ENCODE measurements around the gene HRAS. TPM values are rescaled to one million over a fixed set of nuclear protein-coding genes. Genes with fewer than 3 reads are reported as not detected.
"Not testable (repeated sequence)": the region's sequence is repeated elsewhere in the genome, so short reads cannot be mapped to it uniquely, and the experiment has no call there.

Gene HRAS
- polyA plus RNA-seq (2012; ENCODE audit: insufficient read depth, insufficient read length): 66.8 TPM

DNA sequence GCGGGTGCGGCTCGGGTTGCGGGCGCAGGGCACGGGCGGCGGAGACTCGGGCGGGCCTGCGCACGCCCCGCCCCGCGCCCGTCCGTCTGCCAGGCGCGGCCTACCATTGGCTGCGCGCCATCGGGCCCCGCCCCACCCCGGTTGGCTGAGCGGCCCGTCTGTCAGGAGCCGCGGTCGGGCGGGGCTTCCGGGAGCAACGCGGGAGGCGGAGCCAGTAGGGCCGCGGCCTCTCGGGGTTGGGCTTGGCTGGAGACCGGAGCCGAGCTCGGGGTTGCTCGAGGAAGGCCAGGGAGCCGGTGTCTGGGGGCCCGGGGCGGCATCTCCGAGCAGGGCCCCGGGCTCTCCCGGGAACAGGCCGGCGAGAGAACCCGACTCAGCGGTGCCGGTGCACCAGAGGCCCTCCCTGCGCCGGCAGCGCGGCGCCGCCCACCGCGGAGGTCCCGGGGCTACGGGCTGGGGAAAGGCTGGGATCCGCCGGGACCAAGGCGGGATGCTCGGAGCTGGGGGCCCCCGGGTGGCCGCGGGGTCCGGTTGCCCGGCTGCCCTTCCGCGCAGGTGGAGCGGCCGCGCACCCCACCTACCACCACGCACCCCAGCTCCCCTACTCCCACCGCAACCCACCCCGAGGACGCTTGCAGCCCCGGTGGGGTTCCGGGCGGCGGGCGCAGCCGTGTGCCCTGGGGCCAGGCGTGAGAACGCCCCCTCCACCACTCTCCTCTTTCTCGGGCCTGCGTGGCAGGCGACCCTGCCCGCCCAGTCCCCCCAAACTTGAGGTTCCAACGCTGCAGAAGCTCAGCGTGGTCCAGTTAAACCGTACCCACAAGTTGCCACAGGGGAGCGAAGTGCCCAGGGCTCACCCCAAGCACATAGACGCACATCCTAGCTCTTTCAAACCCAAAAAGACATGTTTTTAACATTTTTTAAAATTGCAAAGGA lies at the start of gene HRAS:
Gene HRAS (minus strand): TSS at position 58 of the 936 bp plus-strand sequence.
- peak; percentile 89 for DNase-seq (ENCODE audit: low read depth, low spot score)
- peak within 1 kb of the TSS; percentile 70 for H3K4me3 ChIP-seq (ENCODE audit: low read length)

DNA sequence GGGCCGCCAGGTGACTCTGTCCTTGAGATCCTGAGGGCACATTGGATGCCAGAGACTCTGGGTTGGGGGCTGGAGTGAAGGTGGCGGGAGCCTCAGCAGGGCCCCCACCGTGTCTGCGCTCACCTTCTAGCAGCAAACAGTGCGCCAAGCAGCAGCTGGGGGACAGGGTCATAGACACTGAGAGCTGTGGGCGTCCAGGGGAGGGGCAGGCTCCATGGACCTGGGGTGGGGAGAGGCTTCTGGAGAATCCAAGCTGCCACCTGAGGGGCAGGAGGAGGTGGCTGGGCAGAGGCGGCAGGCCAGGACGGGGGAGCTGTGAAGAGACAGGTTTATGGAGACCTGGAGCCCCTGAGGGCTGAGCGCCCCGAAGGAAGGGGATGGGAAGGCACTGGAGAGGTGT lies 48.9 kb upstream of the HRAS start:
- DNase-seq (ENCODE audit: low read depth, low spot score): no peak
- H3K4me3 ChIP-seq (ENCODE audit: low read length): no peak overlapping the region

DNA sequence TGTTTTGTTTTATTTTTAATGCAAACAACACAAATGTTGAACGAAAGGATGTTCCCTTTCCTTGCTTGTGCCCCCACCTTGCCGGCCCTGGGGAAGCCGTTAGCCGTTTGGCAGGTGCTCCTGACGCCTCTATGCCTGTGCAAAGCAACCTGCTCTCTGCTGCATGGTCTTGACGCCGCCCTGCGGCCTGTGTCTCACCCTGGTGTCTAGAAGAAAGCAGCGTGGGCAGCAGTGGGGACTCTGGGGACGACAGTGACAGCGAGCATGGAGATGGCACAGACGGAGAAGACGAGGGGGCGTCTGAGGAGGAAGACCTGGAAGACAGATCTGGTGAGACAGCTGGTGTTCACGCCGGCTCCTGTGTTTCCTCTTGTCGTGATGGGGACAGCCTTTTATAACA lies 46.4 kb upstream of the HRAS start:
- no peak for DNase-seq (ENCODE audit: low read depth, low spot score)
- no peak overlapping the region for H3K4me3 ChIP-seq (ENCODE audit: low read length)

DNA sequence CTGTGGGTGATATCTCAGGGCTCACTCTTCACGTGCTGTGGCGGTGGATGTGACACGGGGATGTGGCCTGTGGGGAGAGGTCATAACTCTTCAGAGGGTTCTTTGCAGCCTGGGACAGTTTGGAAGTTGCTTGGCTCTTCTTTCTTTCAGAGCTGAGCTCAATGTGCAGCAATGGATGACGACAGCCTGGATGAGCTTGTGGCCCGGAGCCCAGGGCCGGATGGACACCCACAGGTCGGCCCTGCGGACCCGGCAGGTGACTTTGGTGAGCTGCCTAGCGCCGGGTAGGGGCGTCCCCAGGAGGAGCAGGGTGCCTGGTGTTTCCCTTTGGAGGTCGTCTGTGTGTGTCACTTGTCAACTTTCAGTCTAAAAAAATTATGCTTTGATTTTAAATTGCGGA lies 46.0 kb upstream of the HRAS start:
- no peak overlapping the region for H3K4me3 ChIP-seq (ENCODE audit: low read length)
- no peak for DNase-seq (ENCODE audit: low read depth, low spot score)

DNA sequence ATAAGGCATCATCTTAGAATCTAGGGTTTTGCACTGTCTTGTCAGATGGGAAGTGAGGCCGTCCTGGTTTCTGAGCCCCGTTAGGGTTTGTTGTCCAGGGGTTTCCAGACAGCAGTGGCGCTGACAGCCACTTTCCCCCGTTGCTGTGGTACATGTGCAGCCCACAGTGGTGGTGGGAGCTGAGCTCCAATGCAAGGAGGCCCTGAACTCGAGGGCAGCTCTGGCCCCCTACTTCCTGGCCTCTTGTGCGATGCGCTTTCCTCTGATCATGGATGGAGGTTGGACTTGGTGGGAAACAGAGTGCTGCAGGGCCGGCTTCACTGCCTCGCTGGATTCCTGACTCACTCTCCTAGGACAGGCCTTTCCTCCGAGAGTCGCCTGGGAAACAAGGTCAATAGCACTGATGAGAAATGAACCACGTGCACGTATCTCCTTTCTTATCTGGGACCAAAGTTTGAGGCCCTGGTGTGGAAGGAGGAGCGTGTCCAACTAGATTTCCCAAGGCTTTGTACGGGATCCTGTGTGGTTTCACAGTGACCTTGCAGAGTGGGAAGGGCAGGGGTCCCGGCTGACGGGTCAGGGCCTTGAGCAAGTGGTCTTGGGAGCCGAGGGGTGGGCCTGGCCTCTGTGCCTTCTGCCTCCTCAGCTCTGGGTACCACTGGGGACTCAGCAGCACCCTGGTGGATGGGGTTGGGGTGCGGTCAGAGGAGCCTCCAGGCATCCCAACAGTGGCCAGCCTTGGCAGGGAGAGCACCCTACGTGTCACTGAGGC lies 44.6 kb upstream of the HRAS start:
- no peak overlapping the region for H3K4me3 ChIP-seq (ENCODE audit: low read length)

DNA sequence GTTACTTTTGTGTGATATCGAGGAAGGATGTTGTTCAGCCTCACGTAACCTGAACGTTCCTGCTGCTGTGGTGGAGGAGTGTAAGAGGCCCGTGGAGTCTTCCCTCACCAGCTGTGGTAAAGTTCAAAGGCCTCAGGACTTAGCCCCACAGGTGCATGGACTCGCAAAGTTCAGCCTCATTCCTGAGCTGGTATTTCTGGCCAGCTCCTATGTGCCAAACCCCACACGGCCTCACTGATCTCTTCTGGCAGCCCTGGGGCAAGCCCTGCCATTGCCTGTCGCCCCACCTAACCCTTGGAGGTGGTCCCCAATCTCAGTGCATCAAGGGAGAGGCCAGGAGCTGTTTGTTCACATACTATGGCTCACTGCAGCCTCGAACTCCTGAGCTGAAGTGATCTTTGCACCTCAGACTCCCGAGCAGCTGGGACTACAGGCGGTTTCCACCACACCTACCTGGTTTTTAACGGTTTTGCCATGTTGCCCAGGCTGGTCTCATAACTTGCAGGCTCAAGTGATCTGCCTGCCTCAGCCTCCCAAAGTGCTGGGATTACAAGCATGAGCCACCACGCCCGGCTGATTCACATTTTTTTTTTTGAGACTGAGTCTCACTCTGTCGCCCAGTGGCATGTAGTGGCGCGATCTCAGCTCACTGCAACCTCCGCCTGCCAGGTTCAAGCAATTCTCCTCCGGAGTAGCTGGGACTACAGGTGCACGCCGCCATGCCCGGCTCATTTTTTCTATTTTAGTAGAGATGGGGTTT lies 43.1 kb upstream of the HRAS start:
- H3K4me3 ChIP-seq (ENCODE audit: low read length): peak overlapping the region; percentile 96
- DNase-seq (ENCODE audit: low read depth, low spot score): peak; percentile 51

More for the DNA sequence above, 44.6 kb upstream of the HRAS start:
- DNase-seq (ENCODE audit: low read depth, low spot score): no peak

DNA sequence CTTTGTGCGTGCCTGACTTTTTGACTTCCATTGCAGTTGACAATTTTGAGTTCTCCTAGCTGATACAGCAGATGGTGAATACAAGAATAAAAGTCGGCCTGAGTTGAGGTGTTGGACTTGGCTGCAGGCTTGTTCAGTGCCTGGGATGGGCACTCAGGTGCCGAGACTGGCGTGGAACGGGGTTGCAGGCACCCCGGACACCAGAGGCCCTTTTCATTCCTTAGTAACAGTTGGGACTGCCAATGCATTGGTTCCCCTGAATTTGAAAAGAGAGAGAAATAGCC lies 42.2 kb upstream of the HRAS start:
- DNase-seq (ENCODE audit: low read depth, low spot score): no peak
- H3K4me3 ChIP-seq (ENCODE audit: low read length): peak overlapping the region; percentile 96

DNA sequence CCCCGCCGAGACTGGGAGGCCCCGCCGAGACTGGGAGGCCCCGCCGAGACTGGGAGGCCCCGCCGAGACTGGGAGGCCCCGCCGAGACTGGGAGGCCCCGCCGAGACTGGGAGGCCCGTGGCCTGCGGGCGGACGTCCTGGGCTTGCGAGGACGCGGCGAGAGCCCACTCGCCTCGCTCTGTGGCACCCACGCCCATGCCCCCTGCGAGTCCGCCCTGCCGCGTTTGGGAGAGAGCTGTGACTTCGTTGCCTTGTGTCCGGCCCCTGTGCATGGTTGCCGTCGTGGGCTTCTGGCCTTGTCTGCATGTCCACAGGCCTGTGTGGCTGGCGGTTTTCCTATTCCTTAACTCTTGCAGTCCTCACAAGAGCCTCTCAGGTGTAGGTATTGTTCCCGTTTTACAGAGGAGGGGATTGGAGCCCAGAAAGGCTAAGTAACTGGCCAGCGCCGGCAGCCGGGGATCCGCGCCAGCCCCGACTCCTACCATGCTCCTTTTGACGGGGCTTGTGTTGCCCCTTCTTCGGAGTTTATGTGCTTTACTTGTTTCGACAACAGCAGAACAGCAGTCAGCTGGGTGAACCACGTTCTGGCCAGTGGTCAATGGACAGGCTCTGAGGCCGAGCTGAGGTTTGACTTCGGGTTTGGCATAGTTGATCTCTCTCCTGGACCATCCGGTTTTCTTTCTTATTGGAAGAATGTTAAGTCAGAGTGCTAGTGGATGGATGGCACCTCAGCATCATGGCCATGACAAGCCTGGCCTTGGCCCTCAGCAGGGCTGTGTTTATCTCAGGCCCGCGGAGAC lies 41.6 kb upstream of the HRAS start:
- no peak for DNase-seq (ENCODE audit: low read depth, low spot score)
- peak overlapping the region; percentile 96 for H3K4me3 ChIP-seq (ENCODE audit: low read length)

DNA sequence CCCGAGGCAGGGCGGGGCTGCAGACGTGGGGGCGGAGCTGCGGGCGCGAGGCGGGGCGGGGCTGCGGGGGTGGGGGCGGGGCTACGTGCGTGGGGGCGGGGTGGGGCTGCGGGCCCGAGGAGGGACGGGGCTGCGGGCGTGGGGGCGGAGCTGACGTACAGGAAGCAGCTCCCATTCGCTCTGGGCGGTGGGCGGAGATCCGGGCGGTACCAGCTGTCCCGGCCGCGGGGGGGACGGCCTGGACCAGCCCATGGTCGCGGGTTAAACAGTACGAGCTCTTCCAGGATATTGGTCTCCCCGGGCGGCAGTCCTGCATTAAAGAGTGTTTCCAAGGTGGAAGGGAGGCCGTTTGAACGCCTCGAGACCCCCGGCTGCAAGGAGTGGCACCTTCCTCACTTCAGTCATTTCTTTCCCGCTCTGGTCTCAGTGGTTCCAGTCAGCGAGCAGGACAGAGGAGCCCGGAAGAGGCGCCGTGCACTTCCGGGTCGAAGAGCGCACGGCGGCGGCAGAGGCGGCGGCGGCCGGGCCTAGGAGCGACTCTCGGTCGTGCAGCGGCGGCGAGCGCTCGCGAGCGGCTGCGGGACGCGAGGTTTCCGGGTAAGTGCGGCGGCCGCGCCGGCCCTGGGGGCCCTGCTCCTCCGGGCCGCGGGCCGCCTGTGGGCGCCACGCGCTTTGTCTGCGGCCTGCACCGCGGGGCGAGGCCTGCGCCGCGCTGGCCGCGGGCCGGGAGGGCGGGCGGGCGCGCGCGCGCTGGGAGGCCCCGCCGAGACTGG lies 40.8 kb upstream of the HRAS start, which contains the start of gene PHRF1:
Gene PHRF1 (plus strand): TSS at position 475 of the 773 bp plus-strand sequence. CDS start 5,043 bp downstream, outside the sequence.
- H3K4me3 ChIP-seq (ENCODE audit: low read length): peak within 1 kb of the TSS; percentile 96
- peak; percentile 89 for DNase-seq (ENCODE audit: low read depth, low spot score)

DNA sequence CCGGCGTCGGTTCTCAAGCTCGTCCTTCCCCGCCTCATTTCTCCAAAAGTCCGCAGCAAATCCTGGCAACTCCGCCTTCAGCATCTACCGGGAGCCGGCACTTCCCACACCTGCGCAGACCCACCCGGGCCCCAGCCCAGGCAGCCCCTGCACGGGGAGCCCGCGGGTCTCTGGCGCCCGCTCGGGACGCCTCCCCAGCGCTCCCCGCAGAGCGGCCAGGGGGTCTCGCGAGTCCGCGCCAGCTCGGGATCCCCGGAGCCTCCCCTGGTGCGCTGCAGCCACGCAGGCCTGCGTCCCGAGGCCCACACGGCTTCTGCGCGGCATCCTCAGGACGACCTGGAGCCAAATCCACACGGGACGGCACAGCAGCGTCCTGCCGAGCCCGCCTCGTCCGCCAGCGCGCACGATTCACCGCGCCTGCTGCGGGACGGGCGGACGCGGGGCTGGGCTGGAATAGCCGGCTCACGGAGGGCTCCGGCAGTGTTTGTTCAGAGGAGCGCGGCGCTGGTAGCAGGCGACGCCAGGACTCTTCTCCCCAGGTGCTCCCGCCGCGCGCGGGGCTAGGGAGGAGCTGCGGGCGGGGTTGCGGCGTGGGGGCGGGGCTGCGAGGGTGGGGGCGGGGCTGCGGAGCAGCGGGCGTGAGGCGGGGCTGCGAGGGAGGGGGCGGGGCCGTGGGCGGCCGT lies 40.1 kb upstream of the HRAS start:
- peak overlapping the region; percentile 52 for H3K4me3 ChIP-seq (ENCODE audit: low read length)
- peak; percentile 37 for DNase-seq (ENCODE audit: low read depth, low spot score)

DNA sequence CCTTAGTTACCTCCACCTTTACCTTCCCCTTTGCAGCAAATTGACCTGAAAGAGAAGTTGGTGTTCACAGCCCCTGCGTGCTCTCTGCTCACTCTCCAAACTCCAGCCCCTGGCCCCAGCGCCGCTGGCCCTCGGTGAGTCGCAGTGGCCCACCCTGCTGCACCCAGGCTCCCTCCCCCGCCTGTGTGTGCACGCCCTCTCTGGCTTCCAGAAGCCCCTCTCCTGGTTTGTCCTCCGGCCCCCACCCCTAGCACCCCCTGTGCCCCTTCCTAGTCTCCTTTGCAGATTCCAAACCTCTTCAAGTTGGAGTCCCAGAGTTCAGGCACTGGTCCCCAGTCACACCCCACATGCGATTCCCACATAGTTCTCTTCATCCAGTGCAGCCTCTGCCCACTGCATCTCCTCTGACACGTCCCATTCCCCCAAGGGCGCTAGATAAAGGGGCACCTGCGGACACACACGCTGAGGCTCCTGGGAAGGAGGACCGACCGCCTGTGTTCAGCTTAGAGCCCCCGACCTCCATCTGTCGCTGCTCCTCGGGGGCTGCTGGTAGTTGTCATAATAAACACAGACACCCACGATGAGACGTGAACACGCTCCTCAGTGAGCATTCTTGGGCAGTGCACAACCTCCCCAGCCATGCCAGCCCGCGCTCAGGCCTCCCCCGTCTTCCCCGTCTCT lies 39.4 kb upstream of the HRAS start:
- H3K4me3 ChIP-seq (ENCODE audit: low read length): peak overlapping the region; percentile 52; the same call in 1 of the 2 replicates

DNA sequence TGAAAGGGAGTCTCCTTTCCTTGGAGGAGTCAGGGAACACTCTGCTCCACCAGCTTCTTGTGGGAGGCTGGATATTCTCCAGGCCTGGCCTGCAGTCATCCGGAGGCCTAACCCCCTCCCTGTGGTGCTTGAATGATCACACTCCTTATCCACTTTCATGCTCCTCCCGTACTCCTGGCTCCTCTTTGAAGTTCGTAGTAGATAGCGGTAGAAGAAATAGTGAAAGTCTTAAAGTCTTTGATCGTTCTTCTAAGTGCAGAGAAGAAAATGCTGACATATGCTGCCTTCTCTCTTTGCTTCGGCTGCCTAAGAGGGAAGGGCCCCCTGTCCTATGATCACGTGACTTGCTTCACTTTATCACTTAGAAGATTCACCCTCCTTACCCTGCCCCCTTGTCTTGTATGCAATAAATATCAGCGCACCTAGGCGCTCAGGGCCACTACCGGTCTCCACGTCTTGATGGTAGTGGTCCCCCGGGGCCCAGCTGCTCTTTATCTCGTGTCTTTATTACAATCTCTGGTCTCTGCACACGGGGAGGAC lies 38.7 kb upstream of the HRAS start:
- DNase-seq (ENCODE audit: low read depth, low spot score): peak; percentile 47
- not testable (repeated sequence) for H3K4me3 ChIP-seq (ENCODE audit: low read length)

More for the DNA sequence above, 39.4 kb upstream of the HRAS start:
- no peak for DNase-seq (ENCODE audit: low read depth, low spot score)

DNA sequence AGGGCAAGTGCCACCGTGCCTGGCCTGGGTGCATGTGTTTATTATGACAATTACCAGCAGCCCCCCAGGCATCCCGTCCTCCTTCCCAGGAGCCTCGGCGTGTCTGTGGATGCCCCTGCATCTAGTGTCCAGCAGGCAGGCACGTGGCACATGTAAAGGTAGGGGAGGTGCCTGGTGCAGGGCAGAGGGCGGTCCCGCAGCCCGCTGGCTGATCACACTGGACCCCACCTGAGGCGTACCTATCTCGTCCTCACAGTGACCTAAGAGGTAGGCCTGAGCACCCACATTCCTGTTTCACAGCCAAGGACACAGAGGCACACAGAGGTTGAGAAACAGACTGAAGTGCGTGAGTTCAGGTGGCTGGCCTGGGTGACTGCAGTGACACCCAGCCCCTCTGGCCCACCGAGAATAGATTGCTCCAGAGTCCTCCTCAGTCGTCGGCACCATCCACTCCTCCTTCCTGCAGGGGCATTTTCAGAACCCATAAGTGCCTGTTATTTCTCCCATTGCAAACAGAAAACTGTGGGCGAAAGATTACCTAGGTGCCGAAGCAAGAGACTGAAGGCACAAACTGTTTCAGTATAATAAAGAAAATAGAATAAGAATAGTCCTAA lies 37.9 kb upstream of the HRAS start:
- no peak for DNase-seq (ENCODE audit: low read depth, low spot score)
- H3K4me3 ChIP-seq (ENCODE audit: low read length): no peak overlapping the region

DNA sequence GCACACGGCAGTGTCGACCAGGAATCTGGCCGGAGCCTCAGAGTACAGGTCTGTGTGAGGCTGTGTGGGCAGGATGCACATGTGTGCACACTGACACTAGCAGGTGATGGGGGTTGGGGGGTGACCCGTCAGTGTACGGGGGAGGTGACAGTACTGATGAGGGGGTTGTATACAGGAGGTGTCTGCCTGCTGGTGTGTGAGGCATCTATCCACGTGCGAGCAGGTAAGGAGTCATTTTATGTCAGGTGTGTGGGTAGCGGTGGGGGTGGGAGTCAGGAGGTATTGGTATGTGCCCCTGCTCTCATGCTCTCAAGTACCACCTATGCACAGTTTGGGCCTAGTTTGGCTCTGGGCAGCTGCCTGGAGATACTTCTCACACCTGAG lies 36.4 kb upstream of the HRAS start:
- DNase-seq (ENCODE audit: low read depth, low spot score): no peak
- H3K4me3 ChIP-seq (ENCODE audit: low read length): no peak overlapping the region

DNA sequence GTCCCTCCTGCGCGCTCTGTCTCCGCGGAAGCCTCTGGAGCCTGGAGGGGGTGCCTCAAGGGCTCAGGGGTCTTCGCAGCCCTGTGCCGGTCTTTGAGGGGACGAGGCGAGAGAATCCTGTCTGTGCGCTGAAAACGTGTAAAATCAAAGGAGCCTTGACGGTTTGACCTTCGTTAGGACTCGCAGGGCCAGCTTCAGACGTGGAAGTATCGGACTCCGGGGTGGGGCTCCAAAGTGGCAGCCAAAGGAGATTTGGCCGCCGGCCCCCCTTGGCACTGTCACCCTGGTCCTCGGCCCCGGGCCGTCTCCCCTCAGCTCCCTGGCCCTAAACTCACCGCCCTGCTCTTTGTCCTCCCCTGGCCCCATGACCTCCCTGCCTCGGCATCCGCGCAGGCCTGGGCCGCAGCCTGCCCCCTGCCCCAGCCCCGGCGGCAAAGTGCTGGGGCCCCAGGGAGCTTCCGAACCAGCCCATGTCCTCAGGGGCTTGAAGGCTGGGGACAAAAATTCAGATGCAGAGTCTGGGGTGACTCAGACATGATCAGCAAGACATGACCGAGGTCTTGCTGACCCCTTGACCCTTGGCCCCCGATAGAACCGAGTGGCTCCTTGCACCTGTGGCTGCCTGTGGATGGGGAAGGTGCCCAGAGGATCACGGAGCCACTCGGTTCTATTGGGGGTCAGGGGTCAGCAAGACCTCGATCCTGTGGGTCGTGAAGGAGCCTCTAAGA lies 33.9 kb upstream of the HRAS start:
- peak overlapping the region; percentile 64 for H3K4me3 ChIP-seq (ENCODE audit: low read length)
- DNase-seq (ENCODE audit: low read depth, low spot score): no peak

Data from Jurkat, Clone E6-1 (cell line).